GM06990 (cell line): ENCODE measurements around the gene VASP.

ENCODE experiments used
- DNase-seq: peaks from one replicate; pipeline ENCODE4 v3.0.0-alpha.2; 2011; ENCODE audit not compliant: insufficient read length; ENCODE audit errors: extremely low read depth
- H3K27me3 ChIP-seq: replicated peaks from 2 replicates; pipeline ENCODE4 v1.6.0; 2011; ENCODE audit warnings: low read length; ENCODE audit not compliant: control insufficient read depth, insufficient read depth
- H3K36me3 ChIP-seq: 2 replicates; pipeline ENCODE4 v1.5.1; 2011; ENCODE audit warnings: low read length; ENCODE audit not compliant: control insufficient read depth, insufficient read depth
- H3K4me3 ChIP-seq: replicated peaks from 2 replicates; pipeline ENCODE4 v1.5.1; 2011; ENCODE audit warnings: low read depth, mild to moderate bottlenecking, control low read depth, low read length
- TF ChIP-seq, protein P1 (sequence below): IDR thresholded peaks from 2 replicates; pipeline ENCODE4 v1.5.1; 2011; ENCODE audit warnings: low read length, control low read depth, mild to moderate bottlenecking, inconsistent platforms; ENCODE audit not compliant: insufficient read depth, poor library complexity, severe bottlenecking

VASP gene

DNA sequence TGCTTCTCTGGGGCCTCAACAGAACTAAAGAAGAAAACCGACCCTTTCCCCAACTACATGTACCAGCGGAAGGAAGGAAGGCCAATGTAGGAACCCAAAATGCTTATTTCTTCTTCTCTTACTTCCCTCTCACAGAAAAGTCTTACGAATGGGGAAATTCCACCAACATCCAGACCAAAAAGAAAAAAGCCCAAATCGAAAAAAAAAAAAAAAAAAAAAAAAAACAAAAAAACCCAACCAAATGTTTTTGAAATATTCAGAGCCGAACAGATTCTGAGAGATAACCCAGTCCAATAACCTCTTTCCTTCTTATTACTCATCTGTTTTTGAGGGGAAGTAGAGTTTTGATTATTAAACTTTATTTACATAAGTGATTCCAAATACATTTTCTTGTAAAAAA is 5.2 kb upstream of the VASP start:
- no peak for DNase-seq
- Histone ChIP-seq H3K4me3 (no peak overlapping the region), H3K36me3 (no peaks in the 10 kb centered on the region; the same call in 1 of the 2 replicates), H3K27me3 (no peaks in the 10 kb centered on the region)
- TF ChIP-seq, protein P1, sequence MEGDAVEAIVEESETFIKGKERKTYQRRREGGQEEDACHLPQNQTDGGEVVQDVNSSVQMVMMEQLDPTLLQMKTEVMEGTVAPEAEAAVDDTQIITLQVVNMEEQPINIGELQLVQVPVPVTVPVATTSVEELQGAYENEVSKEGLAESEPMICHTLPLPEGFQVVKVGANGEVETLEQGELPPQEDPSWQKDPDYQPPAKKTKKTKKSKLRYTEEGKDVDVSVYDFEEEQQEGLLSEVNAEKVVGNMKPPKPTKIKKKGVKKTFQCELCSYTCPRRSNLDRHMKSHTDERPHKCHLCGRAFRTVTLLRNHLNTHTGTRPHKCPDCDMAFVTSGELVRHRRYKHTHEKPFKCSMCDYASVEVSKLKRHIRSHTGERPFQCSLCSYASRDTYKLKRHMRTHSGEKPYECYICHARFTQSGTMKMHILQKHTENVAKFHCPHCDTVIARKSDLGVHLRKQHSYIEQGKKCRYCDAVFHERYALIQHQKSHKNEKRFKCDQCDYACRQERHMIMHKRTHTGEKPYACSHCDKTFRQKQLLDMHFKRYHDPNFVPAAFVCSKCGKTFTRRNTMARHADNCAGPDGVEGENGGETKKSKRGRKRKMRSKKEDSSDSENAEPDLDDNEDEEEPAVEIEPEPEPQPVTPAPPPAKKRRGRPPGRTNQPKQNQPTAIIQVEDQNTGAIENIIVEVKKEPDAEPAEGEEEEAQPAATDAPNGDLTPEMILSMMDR, result no peak

DNA sequence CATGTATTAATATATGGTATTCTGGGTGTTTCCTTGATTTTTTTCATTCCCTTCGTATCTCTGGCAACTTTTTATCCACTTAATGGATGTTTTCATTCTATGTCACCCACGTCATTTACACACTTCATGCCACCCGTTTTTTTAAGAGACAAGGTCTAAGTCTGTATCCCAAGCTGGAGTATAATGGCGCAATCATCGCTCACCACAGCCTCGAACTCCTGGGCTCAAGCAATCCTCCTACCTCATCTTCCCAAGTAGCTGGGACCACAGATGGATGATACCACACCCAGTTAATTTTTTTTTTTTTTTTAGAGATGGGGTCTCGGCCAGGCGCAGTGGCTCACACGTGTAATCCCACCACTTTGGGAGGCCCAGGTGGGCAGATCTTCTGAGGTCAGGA is 3.4 kb upstream of the VASP start:
- no peaks in the 10 kb centered on the region; the same call in 1 of the 2 replicates for H3K36me3 ChIP-seq
- no peak overlapping the region for H3K4me3 ChIP-seq
- TF ChIP-seq, protein P1, result no peak
- no peaks in the 10 kb centered on the region for H3K27me3 ChIP-seq
- no peak for DNase-seq

DNA sequence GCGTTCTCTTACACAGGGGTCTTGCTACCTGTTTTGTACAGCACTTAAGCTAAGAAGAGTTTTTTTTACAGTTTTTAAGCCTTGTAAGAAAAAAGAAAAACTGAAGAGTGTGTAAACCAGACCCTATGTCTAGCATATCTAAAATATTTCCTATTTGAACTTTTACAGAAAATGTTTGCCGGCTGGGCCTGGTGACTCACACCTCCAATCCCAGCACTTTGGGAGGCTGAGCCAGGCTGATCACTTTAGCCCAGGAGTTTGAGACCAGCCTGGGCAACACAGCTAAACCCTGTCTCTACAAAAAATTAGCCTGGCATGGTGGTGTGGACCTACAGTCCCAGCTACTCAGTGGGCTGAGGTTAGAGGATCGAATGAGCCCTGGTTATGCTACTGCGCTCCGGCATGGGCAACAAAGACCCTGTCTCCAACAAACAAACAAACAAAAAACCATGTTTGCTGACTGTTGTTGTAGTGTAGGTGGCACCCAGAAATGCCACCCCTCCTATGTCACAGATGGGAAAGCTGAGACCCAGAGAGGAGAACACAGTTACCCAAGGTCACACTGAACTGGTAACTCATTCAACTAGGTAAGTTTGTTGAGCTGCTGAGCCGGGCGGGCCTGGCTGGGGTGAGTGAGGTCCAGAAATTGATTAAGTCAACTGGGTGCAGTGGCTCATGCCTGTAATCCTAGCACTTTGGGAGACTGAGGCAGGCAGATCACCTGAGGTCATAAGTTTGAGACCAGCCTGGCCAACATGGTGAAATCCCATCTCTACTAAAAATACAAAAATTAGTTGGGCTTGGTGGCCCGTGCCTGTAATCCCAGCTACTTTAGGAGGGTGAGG is 1.9 kb upstream of the VASP start:
- Histone ChIP-seq H3K4me3 (no peak overlapping the region; the same call in 1 of the 2 replicates), H3K27me3 (no peaks in the 10 kb centered on the region), H3K36me3 (no peaks in the 10 kb centered on the region; the same call in 1 of the 2 replicates)
- DNase-seq, result no peak
- TF ChIP-seq, protein P1, result no peak

- TF ChIP-seq, protein P1, result no peak
- Histone ChIP-seq H3K36me3 (no peaks in the 10 kb centered on the region; the same call in 1 of the 2 replicates), H3K27me3 (no peaks in the 10 kb centered on the region), H3K4me3 (peak overlapping the region; percentile 79)
- DNase-seq, result no peak
Observed at GRCh38 chr19:45505996-45506245, 1.4 kb upstream of the VASP start.

- DNase-seq, result peak; percentile 94
- no peaks in the 10 kb centered on the region for H3K27me3 ChIP-seq
- peak overlapping the region; percentile 79 for H3K4me3 ChIP-seq
- peaks cover 1% of the 10 kb centered on the region; the same call in 1 of the 2 replicates for H3K36me3 ChIP-seq
- TF ChIP-seq, protein P1, result peak; percentile 80
Observed at GRCh38 chr19:45506246-45506988, 862 bp upstream of the VASP start.
